SK-N-SH (cell line): Measurements from ENCODE around the gene CDKAL1. TPM values are rescaled to one million over a fixed set of nuclear protein-coding genes. Genes with fewer than 3 reads are reported as not detected.

Experiments used
- CTCF ChIA-PET: fragments of 300-600, 350-600 bp; formaldehyde crosslinking; extraction: SDS; loops from one replicate; lab custom pipeline; 2021; lab: Yijun Ruan, JAX
- POLR2A ChIA-PET: fragments of 350-600 bp; sonication (Branson Sonifier 250); formaldehyde crosslinking; extraction: SDS; loops from one replicate; lab custom pipeline; 2020; ENCODE audit warnings: antibody characterized with exemption, inconsistent platforms; lab: Yijun Ruan, JAX
- DNase-seq: peaks from one replicate; pipeline ENCODE4 v3.0.0; 2012
- H2AFZ ChIP-seq: fragments of 200-600 bp; sonication (generic); 2 replicates; pipeline ENCODE4 v1.8.1; 2016; ENCODE audit warnings: antibody characterized with exemption, mild to moderate bottlenecking, low read depth
- H3F3A ChIP-seq: fragments of 200-600 bp; sonication (generic); replicated peaks from 2 replicates; pipeline ENCODE3; 2016; ENCODE audit warnings: antibody characterized with exemption, mild to moderate bottlenecking; ENCODE audit not compliant: insufficient read depth
- H3K27ac ChIP-seq, 2 experiments: fragments of 200-500 bp in 1 of 2; fragments of 200-600 bp in 1 of 2; sonication (Bioruptor generic) in 1 of 2; sonication (generic), shearing (Covaris generic) in 1 of 2; 2 replicates each; pipeline versions ENCODE4 v1.5.1 to v1.6.1; 2014 to 2016; ENCODE audit warnings: low read depth in 2 of 2, inconsistent platforms in 1 of 2, low read length in 1 of 2, mild to moderate bottlenecking in 1 of 2, mixed read lengths in 1 of 2
- H3K27me3 ChIP-seq: fragments of 200-600 bp; sonication (generic), shearing (Covaris generic); 2 replicates; pipeline ENCODE4 v1.6.1; 2016; ENCODE audit warnings: mixed run types; ENCODE audit not compliant: insufficient read depth
- H3K36me3 ChIP-seq, 2 experiments: fragments of 200-500 bp in 1 of 2; fragments of 200-600 bp in 1 of 2; sonication (Bioruptor generic) in 1 of 2; sonication (generic) in 1 of 2; replicated peaks in 1 of 2; 2 replicates each; pipeline versions ENCODE3 to v1.5.1; 2014 to 2016; ENCODE audit warnings: low read length in 1 of 2, mild to moderate bottlenecking in 1 of 2; ENCODE audit not compliant: insufficient read depth in 2 of 2, control insufficient read depth in 1 of 2
- H3K4me1 ChIP-seq, 2 experiments: fragments of 200-500 bp in 1 of 2; fragments of 200-600 bp in 1 of 2; sonication (Bioruptor generic) in 1 of 2; sonication (generic), shearing (Covaris generic) in 1 of 2; 2 replicates each; pipeline versions ENCODE4 v1.5.1 to v1.6.1; 2014 to 2016; ENCODE audit warnings: low read depth in 1 of 2, low read length in 1 of 2, mixed run types in 1 of 2; ENCODE audit not compliant: insufficient read depth in 2 of 2, control insufficient read depth in 1 of 2
- H3K4me2 ChIP-seq: fragments of 200-600 bp; sonication (generic), shearing (Covaris generic); 2 replicates; pipeline ENCODE4 v1.6.1; 2017; ENCODE audit warnings: mixed run types
- H3K4me3 ChIP-seq, 2 experiments: fragments of 200-500 bp in 1 of 2; fragments of 200-600 bp in 1 of 2; sonication (Bioruptor generic) in 1 of 2; sonication (generic), shearing (Covaris generic) in 1 of 2; 2 replicates each; pipeline versions ENCODE4 v1.5.1 to v1.8.1; 2014 to 2016; ENCODE audit warnings: low read depth in 2 of 2, inconsistent platforms in 1 of 2, low read length in 1 of 2, mild to moderate bottlenecking in 1 of 2, mixed read lengths in 1 of 2, moderate library complexity in 1 of 2
- H3K79me2 ChIP-seq: fragments of 200-600 bp; sonication (generic); 2 replicates; pipeline ENCODE4 v1.8.1; 2017; ENCODE audit warnings: mild to moderate bottlenecking; ENCODE audit not compliant: insufficient read depth
- H3K9ac ChIP-seq: fragments of 200-600 bp; sonication (generic); 2 replicates; pipeline ENCODE4 v1.6.1; 2017; ENCODE audit warnings: mixed run types
- H3K9me2 ChIP-seq: fragments of 200-600 bp; sonication (generic); 2 replicates; pipeline ENCODE4 v1.6.1; 2017; ENCODE audit warnings: mixed run types
- H3K9me3 ChIP-seq: fragments of 200-600 bp; sonication (generic); 2 replicates; pipeline ENCODE4 v1.6.1; 2017; ENCODE audit warnings: mixed run types, mild to moderate bottlenecking, moderate library complexity
- H4K20me1 ChIP-seq: fragments of 200-600 bp; sonication (generic); 2 replicates; pipeline ENCODE4 v1.6.1; 2017; ENCODE audit warnings: mild to moderate bottlenecking, mixed run types; ENCODE audit not compliant: insufficient read depth
- CHD2 ChIP-seq: fragments of 150-350 bp; IDR thresholded peaks from 2 replicates; pipeline ENCODE4 v1.6.1; 2018; ENCODE audit warnings: low read length; ENCODE audit not compliant: partially characterized antibody
- EZH2phosphoT487 ChIP-seq: fragments of 200-600 bp; sonication (generic); IDR thresholded peaks from 2 replicates; pipeline ENCODE4 v1.6.1; 2017; ENCODE audit warnings: low read depth, mixed run types, mild to moderate bottlenecking, antibody characterized with exemption, moderate library complexity, borderline replicate concordance
- FOXJ3 ChIP-seq: sonication (generic); formaldehyde crosslinking; IDR thresholded peaks from 2 replicates; pipeline ENCODE4 v1.5.1; 2020; ENCODE audit warnings: mild to moderate bottlenecking, missing genetic modification reagents
- GATA2 ChIP-seq: sonication (generic); formaldehyde crosslinking; IDR thresholded peaks from 2 replicates; pipeline ENCODE4 v1.5.0; 2020; ENCODE audit warnings: mild to moderate bottlenecking, missing genetic modification reagents
- NFIC ChIP-seq: IDR thresholded peaks from 2 replicates; pipeline ENCODE4 v1.4.0; 2012; ENCODE audit warnings: borderline replicate concordance
- NRF1 ChIP-seq: IDR thresholded peaks from 2 replicates; pipeline ENCODE4 v1.6.1; 2012; ENCODE audit warnings: low read depth, mild to moderate bottlenecking, low read length
- RXRA ChIP-seq: IDR thresholded peaks from 2 replicates; pipeline ENCODE4 v1.4.0; 2012; ENCODE audit warnings: low read depth, mild to moderate bottlenecking, borderline replicate concordance
- SIN3A ChIP-seq: IDR thresholded peaks from 2 replicates; pipeline ENCODE4 v1.6.1; 2012; ENCODE audit warnings: low read depth, mild to moderate bottlenecking, low read length, moderate library complexity, borderline replicate concordance
- TCF12 ChIP-seq: IDR thresholded peaks from 2 replicates; pipeline ENCODE4 v1.4.0; 2012
- TEAD4 ChIP-seq: IDR thresholded peaks from 2 replicates; pipeline ENCODE4 v1.4.0; 2012; ENCODE audit warnings: mild to moderate bottlenecking, borderline replicate concordance; ENCODE audit not compliant: insufficient read depth
- WGBS: methylation state at CpG from one replicate; pipeline ENCODE4 v1.1.6; 2017; ENCODE audit warnings: low lambda C conversion rate; 5-methylcytosine and 5-hydroxymethylcytosine counted together
- polyA plus RNA-seq, 3 experiments: library from polyadenylated mRNA; depleted of rRNA; stranded (reverse); fragments of >200 nt; gene quantifications; 2 replicates each; pipeline ENCODE4 v1.2.3, GENCODE V29; 2012

The CDKAL1 gene
- polyA plus RNA-seq, 1 of the 3 experiments (the other 2 are of a cell fraction), result 2.6 TPM

- ChIA-PET CTCF (no interaction called here), POLR2A (no interaction called here)
- Histone ChIP-seq H3K36me3 (no peaks in the 10 kb centered on the region), H3K4me1 (no peaks in the 10 kb centered on the region; a peak in 2 of 4 replicates), H3K27me3 (no peaks in the 10 kb centered on the region), H3K4me2 (no peak overlapping the region), H4K20me1 (no peaks in the 10 kb centered on the region), H3K9ac (no peak overlapping the region), H3K9me3 (no peaks in the 10 kb centered on the region), H2AFZ (no peak overlapping the region), H3K9me2 (no peaks in the 10 kb centered on the region), H3K79me2 (no peaks in the 10 kb centered on the region), H3K27ac (no peak overlapping the region), H3K4me3 (no peak overlapping the region), H3F3A (no peaks in the 10 kb centered on the region)
- TF ChIP-seq TEAD4, result no peak
- WGBS, result 95% methylated on average over 5 of the region's 5 CpGs
- DNase-seq, result no peak
These were observed 442.2 kb downstream of the CDKAL1 start for GRCh38 chr6:20976391-20976918.

GRCh38 chr6:20978151-20978614 is 443.9 kb downstream of the CDKAL1 start:
- no peaks in the 10 kb centered on the region for H3K9me2 ChIP-seq
- no peaks in the 10 kb centered on the region for H3K79me2 ChIP-seq
- no peaks in the 10 kb centered on the region for H3F3A ChIP-seq
- no peak for DNase-seq
- TF ChIP-seq TEAD4, result no peak
- TF ChIP-seq TCF12, result peak; percentile 43
- no peak for TF ChIP-seq RXRA
- TF ChIP-seq EZH2phosphoT487, result no peak
- no peaks in the 10 kb centered on the region for H3K27me3 ChIP-seq
- no peak overlapping the region for H2AFZ ChIP-seq
- POLR2A ChIA-PET, result no interaction called here
- H3K4me1 ChIP-seq, result no peaks in the 10 kb centered on the region; a peak in 2 of 4 replicates
- H3K36me3 ChIP-seq, result no peaks in the 10 kb centered on the region
- CTCF ChIA-PET, result interaction anchor here (1.1 kb wide), 1 partner anchor 19 kb away, joined by 3 read pairs; no protein-coding TSS in a partner anchor
- H3K9me3 ChIP-seq, result no peaks in the 10 kb centered on the region
- H3K4me2 ChIP-seq, result no peak overlapping the region
- H4K20me1 ChIP-seq, result no peaks in the 10 kb centered on the region
- no peak overlapping the region for H3K4me3 ChIP-seq
- no peak overlapping the region for H3K9ac ChIP-seq
- H3K27ac ChIP-seq, result no peak overlapping the region; a peak in 1 of 4 replicates
- WGBS, result 69% methylated on average over 5 of the region's 5 CpGs

DNA sequence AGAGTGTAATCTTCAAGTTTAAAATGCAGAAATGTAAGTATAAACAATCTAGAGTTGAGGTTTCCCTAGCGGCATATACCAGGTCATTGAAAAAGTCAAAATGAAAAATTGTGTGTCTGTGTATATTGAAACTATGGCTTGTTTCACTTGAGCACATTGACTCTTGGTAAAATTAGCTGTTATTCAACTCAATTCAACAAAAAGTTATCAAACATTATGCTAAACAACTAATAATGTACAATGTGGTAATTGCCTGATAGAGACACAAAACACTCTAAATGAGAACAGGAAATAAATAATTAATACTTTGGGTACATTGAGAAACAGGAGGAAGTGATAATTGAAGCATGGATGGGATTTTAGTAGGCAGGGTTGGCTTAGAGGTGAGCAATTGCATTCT is 444.8 kb downstream of the CDKAL1 start:
- WGBS, result 100% methylated on average over 1 of the region's 1 CpG
- TF ChIP-seq TEAD4 (no peak), FOXJ3 (no peak), GATA2 (CRISPR knock-in tag) (no peak), SIN3A (no peak), NRF1 (no peak), NFIC (no peak), CHD2 (no peak)
- ChIA-PET POLR2A (no interaction called here), CTCF (no interaction called here)
- H3K9me3 ChIP-seq, result no peaks in the 10 kb centered on the region
- H3K27me3 ChIP-seq, result no peaks in the 10 kb centered on the region
- no peak overlapping the region for H2AFZ ChIP-seq
- no peaks in the 10 kb centered on the region for H3K79me2 ChIP-seq
- no peaks in the 10 kb centered on the region for H3K36me3 ChIP-seq
- H3K4me2 ChIP-seq, result no peak overlapping the region
- H3F3A ChIP-seq, result no peaks in the 10 kb centered on the region
- no peaks in the 10 kb centered on the region; a peak in 2 of 4 replicates for H3K4me1 ChIP-seq
- DNase-seq, result no peak
- no peak overlapping the region for H3K4me3 ChIP-seq
- H4K20me1 ChIP-seq, result no peaks in the 10 kb centered on the region
- H3K27ac ChIP-seq, result no peak overlapping the region
- H3K9me2 ChIP-seq, result no peaks in the 10 kb centered on the region
- H3K9ac ChIP-seq, result no peak overlapping the region
